Forelimb muscle (tissue), 1 donor: ENCODE measurements around the gene EPB41L2. TPM values are rescaled to one million over a fixed set of nuclear protein-coding genes. Genes with fewer than 3 reads are reported as not detected.

ENCODE experiments used
- DNase-seq: peaks from one replicate; pipeline ENCODE4 v3.0.0-alpha.2; 2013; ENCODE audit warnings: low read depth
- polyA plus RNA-seq: library from polyadenylated mRNA; unstranded; fragments of 120-200 nt; gene quantifications from one replicate; pipeline ENCODE4 v1.2.1, GENCODE V29; 2013; ENCODE audit not compliant: insufficient read length

EPB41L2 gene
- polyA plus RNA-seq, 1 donor = 190 TPM

DNA sequence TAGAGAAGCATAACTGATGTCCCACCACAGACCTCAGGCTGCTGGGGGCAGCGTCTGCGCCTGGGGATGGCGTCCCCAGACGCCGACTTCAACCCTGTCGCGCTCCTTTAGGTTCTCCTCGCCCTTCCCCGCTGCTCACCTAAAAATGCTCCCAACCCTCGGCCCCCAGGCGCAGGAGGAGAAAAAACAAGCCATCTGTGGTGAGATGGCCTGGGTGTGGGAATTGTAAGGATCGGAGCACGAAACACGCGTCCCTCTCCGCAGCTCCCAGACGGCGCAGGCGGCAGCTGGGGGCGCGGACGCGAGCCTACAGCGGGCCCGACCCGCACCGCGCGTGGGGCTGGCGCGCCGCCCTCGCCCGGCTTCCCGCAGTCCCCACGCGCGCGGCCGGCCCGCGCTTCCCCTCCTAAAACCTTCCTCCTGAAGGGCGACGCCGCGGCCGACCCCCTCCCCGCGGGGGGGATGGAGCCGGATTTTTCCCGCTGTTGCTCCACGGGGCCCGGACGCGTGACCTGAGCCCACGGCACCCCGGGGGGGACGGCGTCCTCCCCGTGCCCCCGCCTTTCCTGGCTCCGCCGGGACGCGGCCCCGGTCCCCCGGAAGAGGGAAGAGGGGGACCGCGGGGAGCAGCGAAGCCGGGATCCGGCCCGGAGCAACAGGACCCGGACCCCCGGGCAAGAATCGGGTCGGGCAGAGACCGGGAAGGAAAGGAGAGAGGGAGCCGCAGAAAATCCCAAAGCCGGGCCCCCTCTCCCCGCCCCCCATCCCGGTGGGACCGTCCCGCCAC, 611 bp downstream of the EPB41L2 start:
- DNase-seq = no peak

GRCh38 chr6:131061751-131062119, 1.3 kb downstream of the EPB41L2 start:
- no peak for DNase-seq

DNA sequence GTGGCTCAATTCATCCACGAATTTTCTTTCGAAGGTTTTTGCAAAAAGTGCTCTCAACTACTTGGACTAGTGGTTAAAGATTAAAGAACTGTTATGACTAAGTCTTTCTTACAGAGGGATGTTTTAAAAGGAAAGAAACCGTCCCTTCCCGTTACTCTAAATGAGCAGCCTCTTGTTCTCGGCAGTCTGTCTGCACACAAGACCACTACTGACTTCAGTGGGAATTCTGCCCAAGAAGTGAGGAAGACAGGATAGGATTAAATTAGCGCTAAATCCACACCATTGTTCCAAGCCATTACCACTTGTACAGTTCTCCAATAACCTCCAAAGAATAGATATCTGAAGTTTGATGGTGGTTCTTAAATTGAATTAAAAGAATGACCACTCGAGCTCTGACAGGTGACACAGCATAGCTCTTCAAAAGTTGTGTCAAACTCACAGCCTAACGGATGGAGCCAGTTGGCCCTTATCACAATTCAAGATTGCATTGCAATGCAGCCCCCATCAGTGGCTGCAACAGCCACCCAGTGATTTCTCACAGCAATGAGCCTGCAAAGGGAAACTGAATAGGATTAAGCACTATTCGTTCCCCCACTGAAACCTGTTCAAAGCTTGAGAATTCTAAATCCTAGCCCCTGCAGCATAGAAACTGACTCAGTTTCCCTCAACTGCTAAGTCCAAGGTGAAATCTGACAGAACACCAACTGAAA, 1.8 kb downstream of the EPB41L2 start:
- DNase-seq = no peak

- DNase-seq = no peak
Observed at GRCh38 chr6:131060311-131060710, 2.7 kb downstream of the EPB41L2 start.

GRCh38 chr6:131059486-131059885, 3.6 kb downstream of the EPB41L2 start:
- no peak for DNase-seq

- DNase-seq = no peak
Observed at GRCh38 chr6:131058236-131058635, 4.8 kb downstream of the EPB41L2 start.

DNA sequence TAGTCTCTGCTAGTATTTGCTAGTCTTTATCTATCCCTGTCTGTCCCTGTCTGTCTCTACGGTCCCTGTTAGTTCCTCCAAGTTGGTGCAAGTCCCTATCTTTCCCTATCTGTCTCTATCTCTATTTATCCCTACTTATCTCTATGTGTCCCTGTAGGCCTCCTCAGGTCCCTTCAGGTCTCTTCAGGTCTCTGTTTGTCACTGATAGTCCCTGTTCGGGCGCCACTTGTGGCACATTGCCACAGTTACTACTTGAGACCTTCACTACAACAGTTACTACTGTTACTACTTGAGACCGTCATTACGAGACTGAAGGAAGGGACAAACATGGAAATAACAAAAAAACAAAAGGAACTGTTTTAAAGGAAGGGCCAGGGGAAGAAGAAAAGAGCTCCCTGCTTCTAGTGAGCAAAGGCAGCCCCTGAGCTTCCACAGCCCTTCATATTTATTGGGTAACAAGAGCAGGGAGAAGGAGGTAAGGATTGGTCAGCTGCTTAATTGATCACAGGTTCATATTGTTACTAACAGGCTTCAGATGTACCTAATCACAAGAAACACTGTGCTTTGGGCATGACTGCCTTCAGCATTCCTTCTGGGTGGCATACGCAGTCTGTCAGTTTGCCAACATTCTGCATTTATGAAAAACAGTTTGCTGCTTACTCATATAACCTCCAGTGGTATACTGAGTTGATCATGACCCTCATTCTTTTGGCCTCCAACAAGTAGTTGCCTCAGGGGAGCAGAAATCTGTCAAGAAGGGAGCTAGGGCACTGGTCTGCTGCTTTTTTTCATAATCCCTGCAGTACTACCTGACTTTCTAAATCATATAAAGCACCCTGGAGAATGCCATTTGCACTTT, 8.4 kb downstream of the EPB41L2 start:
- DNase-seq = no peak

DNA sequence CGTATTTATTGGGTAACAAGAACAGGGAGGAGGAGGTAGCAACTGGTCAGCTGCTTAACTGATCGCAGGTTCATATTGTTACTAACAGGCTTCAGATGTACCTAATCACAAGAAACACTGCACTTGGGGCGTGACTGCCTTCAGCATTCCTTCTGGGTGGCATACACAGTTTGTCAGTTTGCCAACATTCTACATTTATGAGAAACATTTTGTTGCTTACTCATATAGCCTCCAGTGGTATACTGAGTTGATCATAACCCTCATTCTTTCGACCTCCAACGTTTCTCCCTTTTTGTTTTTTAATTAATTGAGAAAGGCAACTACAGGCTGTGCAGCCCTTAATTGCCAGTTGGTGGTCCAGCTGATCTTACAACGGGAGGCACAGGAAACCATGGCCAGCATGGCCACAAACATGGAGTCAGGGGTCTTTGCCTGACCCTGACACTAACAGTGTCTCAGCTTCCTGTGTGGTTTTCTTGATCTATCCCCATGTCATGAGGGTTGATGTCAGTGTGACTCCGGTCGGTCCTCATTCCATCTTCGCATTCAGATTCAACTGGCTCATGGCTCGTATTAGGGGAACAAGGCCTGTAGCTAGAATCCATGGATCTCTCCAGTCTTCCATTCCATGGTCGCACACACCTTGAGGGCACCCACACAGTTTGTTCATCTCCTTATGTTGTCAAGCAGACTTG, 9.4 kb downstream of the EPB41L2 start:
- DNase-seq = no peak

DNA sequence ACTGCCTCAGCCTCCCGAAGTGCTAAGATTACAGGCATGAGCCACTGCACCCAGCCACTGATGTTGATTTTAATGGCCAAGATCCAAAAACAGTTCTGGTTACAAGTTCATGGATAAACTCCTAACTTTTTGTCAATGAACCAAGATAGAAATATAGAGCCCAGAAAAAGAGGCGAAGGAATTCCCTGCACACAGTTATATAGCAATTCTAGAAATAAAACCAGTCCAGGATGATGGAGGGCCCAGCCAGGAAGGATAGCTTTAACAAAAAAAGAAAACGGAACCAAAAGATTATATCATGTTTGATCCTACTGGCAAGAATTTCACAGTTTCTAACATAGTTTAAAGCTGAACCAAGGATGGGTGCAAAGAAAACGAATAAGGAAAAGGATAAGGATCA, 10.9 kb downstream of the EPB41L2 start:
- DNase-seq = no peak

GRCh38 chr6:131051341-131051740, 11.7 kb downstream of the EPB41L2 start:
- DNase-seq = no peak

DNA sequence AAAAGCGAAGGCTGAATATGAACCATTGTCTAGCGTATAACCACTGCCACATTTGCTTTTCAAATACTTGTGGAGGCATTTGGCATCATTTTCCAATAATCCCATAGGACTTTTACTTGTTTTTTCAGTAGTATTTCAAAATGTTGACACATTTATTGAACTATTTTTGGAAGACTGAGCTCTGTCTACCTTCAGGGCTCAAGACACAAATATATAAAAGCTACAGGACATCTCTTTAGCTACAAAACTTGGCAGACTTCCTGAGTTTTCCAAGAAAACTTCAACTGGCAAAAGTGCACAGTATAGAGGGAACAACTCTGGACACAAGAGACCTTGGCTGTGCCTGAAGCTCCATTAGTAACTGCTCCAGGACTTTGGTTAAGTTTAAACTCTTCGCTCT, 13.4 kb downstream of the EPB41L2 start:
- no peak for DNase-seq

DNA sequence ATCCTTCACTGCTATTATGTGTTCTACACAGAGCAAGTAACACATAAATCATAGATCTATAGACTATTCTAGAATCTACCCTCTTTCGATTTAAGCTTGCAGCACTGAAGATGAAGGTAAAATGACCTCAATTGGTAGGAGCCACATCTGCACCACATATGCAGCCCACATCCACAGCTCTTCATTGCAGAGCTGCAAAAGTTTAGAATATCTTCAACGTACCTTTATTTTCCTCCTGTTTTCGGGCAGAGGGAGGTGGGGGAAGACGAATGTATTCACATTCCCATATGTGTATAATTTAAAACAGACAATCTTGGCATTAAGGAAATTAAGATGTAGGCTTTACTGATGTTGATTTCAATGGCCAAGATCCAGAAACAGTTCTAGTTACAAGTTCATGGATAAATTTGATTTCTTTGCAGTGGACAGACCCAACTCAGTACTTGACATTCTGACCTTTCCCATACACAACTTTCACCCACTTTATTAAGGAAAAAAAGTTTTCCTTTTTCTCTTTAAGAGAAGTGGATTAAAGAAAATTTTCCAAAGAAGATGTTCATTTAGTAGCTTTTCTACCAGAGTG, 14.0 kb downstream of the EPB41L2 start:
- no peak for DNase-seq

DNA sequence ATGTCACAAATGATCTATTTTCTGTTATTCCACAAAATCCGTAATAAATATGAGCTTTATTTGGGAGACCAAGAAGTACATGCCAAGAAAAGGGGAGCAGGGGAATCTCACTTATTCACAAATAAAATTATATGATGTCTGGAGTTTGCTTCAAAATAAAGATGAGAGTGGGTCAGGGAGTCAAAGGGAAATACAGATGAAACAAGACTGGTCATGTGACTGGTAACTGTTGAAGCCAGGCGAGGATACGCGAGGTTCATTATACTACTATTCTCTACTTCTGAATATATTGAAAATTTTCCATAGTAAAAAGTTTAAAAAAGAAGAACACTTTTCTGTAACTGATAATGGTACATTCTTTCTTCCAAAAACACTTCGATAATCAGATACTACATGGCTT, 14.6 kb downstream of the EPB41L2 start:
- no peak for DNase-seq

- no peak for DNase-seq
Observed at GRCh38 chr6:131045139-131045538, 17.9 kb downstream of the EPB41L2 start.

GRCh38 chr6:131043902-131044447, 19.1 kb downstream of the EPB41L2 start:
- no peak for DNase-seq

DNA sequence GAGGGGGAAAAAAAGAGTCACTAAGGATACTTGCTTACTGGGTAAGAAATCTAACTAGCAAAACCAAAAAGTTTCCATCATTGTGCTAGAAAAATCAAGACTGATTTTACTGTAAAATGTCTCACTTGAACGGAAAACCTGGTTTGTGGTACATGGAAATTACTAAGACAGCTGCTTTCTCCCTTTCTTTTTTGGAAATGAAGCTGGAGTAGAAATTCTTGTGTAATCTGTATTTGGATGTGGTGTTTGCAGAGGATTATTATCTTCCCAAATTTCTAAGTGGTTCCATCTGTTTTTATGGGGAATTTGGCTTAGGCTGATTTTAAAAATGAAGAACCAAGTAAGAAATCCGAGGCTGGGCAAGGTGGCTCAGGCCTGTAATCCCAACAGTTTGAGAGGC, 20.4 kb downstream of the EPB41L2 start:
- DNase-seq = no peak

DNA sequence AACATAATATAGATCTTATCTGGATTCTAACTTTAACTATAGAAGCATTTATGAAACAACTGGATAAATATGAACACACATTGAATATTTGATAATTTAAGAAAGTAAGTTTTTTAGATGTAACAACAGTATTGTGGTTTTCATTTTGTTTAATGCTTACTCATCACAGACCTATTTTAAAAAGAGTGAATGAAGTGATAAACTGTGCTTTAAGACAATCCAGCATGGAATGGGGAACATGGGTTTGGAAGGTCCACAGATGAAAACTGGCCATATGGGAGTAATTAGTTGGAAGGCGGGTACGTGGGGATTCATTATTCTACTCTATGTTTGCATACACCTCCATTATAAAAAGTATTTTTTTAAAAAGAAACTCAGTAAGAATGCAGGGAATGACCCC, 21.2 kb downstream of the EPB41L2 start:
- no peak for DNase-seq

GRCh38 chr6:131040866-131041265, 22.2 kb downstream of the EPB41L2 start:
- no peak for DNase-seq

- no peak for DNase-seq
Observed at GRCh38 chr6:131039345-131039680, 23.7 kb downstream of the EPB41L2 start.

DNA sequence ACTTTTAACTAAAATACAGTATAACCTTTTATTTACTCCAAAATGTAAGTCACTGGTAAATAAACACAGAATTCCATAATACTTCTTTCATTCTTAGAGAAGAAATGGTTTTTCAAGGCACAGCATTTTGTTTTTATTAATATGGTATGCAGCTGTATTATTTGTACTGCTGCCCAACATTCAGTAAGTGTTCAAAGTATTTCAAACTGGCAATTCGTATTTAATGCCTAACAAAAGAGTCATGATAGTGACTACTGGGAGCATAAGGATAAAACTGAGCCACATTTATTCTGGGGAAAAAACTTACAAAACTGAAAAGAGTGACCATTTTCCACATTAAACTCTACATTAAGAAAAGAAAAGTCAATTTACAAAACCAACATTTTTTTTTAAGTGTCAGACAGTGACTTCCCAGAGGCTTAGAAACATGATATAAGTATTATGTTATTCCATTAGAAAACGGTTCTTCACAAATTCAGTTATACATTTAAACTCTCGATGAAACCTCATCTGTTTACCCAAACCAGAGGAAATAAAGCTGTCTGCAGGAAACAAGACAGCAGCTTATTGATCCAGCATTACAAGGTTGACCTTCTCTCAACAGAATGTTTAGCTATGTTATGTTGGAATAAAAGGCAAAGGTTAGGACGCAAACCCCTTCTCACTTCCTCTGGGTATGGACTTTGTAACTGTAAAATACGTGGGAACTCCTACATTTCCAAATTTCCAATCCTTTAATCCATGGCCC, 24.3 kb downstream of the EPB41L2 start:
- DNase-seq = no peak
